Panc1 (cell line): Measurements from ENCODE around the gene DACH1. TPM values are rescaled to one million over a fixed set of nuclear protein-coding genes. Genes with fewer than 3 reads are reported as not detected.

Source experiments
- ATAC-seq: fragments of 200-7000 bp; cut with Tn5 transposase; 2 replicates; pipeline ENCODE4 v1.9.1; 2020; ENCODE audit warnings: mild to moderate bottlenecking, moderate library complexity
- BruUV-seq: library from RNA; stranded (reverse); fragments of 400-500 nt; replicated peaks from 2 replicates; lab custom pipeline; 2021; lab: Mats Ljungman, UMichigan
- CTCF ChIA-PET: fragments of 300-600 bp; sonication (Branson Sonifier 250); formaldehyde crosslinking; loops from one replicate; lab custom pipeline; 2022; ENCODE audit warnings: antibody characterized with exemption; lab: Charles Lee
- POLR2A ChIA-PET: fragments of 300-600 bp; sonication (Branson Sonifier 250); formaldehyde crosslinking; loops from one replicate; lab custom pipeline; 2022; ENCODE audit warnings: antibody characterized with exemption; lab: Charles Lee
- DNase-seq: peaks from one replicate; pipeline ENCODE4 v3.0.0-alpha.2; 2010; ENCODE audit warnings: low read depth, low spot score
- H3K27ac ChIP-seq: 2 replicates; pipeline ENCODE4 v1.5.1; 2011; ENCODE audit warnings: mild to moderate bottlenecking, low read length, inconsistent platforms
- H3K27me3 ChIP-seq: fragments of 200-500 bp; sonication (Bioruptor generic); 2 replicates; pipeline ENCODE4 v1.6.0; 2014; ENCODE audit warnings: low read length, inconsistent platforms; ENCODE audit not compliant: control insufficient read depth, insufficient read depth
- H3K36me3 ChIP-seq: fragments of 200-500 bp; sonication (Bioruptor generic); 2 replicates; pipeline ENCODE4 v1.5.1; 2014; ENCODE audit warnings: inconsistent platforms, mild to moderate bottlenecking, low read length, moderate library complexity; ENCODE audit not compliant: control insufficient read depth, insufficient read depth
- H3K4me1 ChIP-seq: 2 replicates; pipeline ENCODE4 v1.5.1; 2011; ENCODE audit warnings: inconsistent platforms, mild to moderate bottlenecking, low read length, moderate library complexity; ENCODE audit not compliant: control insufficient read depth, insufficient read depth
- H3K4me3 ChIP-seq, 2 experiments: 2 replicates each; pipeline ENCODE4 v1.5.1; 2011 to 2012; ENCODE audit warnings: low read depth in 2 of 2, low read length in 2 of 2, mild to moderate bottlenecking in 2 of 2, inconsistent platforms in 1 of 2, moderate library complexity in 1 of 2
- H3K9me3 ChIP-seq: fragments of 200-500 bp; sonication (Bioruptor generic); 2 replicates; pipeline ENCODE4 v1.5.1; 2014; ENCODE audit warnings: low read depth, mild to moderate bottlenecking, inconsistent platforms, low read length, moderate library complexity; ENCODE audit not compliant: control insufficient read depth, insufficient read depth
- POLR2AphosphoS5 ChIP-seq: IDR thresholded peaks from 2 replicates; pipeline ENCODE4 v1.6.1; 2012; ENCODE audit warnings: mild to moderate bottlenecking, low read depth, low read length, moderate library complexity
- REST ChIP-seq, 2 experiments: IDR thresholded peaks; 2 replicates each; pipeline ENCODE4 v1.6.1; 2011 to 2012; ENCODE audit warnings: low read depth in 2 of 2, control low read depth in 1 of 2, low read length in 1 of 2, mild to moderate bottlenecking in 1 of 2, moderate library complexity in 1 of 2; ENCODE audit not compliant: insufficient read depth in 1 of 2
- SIN3A ChIP-seq: IDR thresholded peaks from 2 replicates; pipeline ENCODE4 v1.6.1; 2012; ENCODE audit warnings: low read depth, mild to moderate bottlenecking, low read length, moderate library complexity, borderline replicate concordance; ENCODE audit not compliant: insufficient read depth
- TCF7L2 ChIP-seq: IDR thresholded peaks from 2 replicates; pipeline ENCODE4 v1.6.1; 2011; ENCODE audit warnings: mild to moderate bottlenecking, low read depth, low read length, inconsistent platforms
- in situ Hi-C: cut with HindIII; loops from 2 replicates; pipeline ENCODE4 v1.10.0; 2016; ENCODE audit warnings: low sequenced_read_pairs, low pct_unique_long_range_greater_than_20kb
- intact Hi-C: fragments of 100-400 bp; cut with micrococcal nuclease; formaldehyde crosslinking; loops from one replicate; pipeline ENCODE4 v1.10.0; 2022; ENCODE audit not compliant: unreplicated experiment
- total RNA-seq: library from RNA; stranded (reverse); gene quantifications from one replicate; pipeline ENCODE4 v1.2.1, GENCODE V29; 2021; ENCODE audit not compliant: unreplicated experiment
- TF ChIP-seq, protein P1 (sequence below): fragments of 450-650 bp; IDR thresholded peaks from 2 replicates; pipeline ENCODE4 v1.5.1; 2017; ENCODE audit warnings: mild to moderate bottlenecking

Gene DACH1
- total RNA-seq, 1 experiment from 2014 or later, result 0.54 TPM

GRCh38 chr13:71828564-71828963 is 38.4 kb downstream of the DACH1 start:
- TF ChIP-seq POLR2AphosphoS5 (no peak), REST (IDR thresholded peaks at IDR 0.05; ENCODE audit: insufficient read depth in 1 of 2, low read depth in 2 of 2, low read length in 1 of 2) (no peak), TCF7L2 (no peak), SIN3A (no peak)
- TF ChIP-seq, protein P1, sequence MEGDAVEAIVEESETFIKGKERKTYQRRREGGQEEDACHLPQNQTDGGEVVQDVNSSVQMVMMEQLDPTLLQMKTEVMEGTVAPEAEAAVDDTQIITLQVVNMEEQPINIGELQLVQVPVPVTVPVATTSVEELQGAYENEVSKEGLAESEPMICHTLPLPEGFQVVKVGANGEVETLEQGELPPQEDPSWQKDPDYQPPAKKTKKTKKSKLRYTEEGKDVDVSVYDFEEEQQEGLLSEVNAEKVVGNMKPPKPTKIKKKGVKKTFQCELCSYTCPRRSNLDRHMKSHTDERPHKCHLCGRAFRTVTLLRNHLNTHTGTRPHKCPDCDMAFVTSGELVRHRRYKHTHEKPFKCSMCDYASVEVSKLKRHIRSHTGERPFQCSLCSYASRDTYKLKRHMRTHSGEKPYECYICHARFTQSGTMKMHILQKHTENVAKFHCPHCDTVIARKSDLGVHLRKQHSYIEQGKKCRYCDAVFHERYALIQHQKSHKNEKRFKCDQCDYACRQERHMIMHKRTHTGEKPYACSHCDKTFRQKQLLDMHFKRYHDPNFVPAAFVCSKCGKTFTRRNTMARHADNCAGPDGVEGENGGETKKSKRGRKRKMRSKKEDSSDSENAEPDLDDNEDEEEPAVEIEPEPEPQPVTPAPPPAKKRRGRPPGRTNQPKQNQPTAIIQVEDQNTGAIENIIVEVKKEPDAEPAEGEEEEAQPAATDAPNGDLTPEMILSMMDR, result no peak
- H3K4me1 ChIP-seq, result no peaks in the 10 kb centered on the region
- DNase-seq, result no peak
- H3K4me3 ChIP-seq, result no peak overlapping the region
- intact Hi-C loops, result no loop called here
- no peak overlapping the region for H3K27ac ChIP-seq
- BruUV-seq, result no TSS peak
- H3K9me3 ChIP-seq, result no peaks in the 10 kb centered on the region
- no peak for ATAC-seq
- POLR2A ChIA-PET, result no interaction called here
- in situ Hi-C loops, result no loop called here
- H3K36me3 ChIP-seq, result no peaks in the 10 kb centered on the region
- H3K27me3 ChIP-seq, result no peaks in the 10 kb centered on the region
- CTCF ChIA-PET, result no interaction called here

DNA sequence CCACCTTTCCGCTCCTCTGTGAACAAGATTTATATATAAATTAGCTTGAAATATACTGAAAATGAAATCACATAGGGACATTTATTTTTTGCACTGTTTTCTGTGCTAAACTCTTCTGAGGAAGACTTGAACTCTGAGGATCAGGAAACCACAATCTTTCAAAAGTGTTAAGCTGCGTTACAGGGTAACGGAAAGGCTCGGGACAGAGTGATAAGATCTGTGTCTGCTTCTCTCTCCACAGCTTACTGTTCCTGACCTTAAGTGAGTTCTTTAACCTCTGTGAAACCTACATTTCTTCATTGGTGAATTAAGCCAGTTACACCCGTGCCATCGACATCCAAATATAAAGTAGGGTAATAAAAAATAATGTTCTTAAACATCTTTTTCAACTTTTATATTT is 38.9 kb downstream of the DACH1 start:
- DNase-seq (no peak), ATAC-seq (no peak)
- intact Hi-C loops (no loop called here), in situ Hi-C loops (no loop called here)
- no peaks in the 10 kb centered on the region for H3K36me3 ChIP-seq
- no peaks in the 10 kb centered on the region for H3K4me1 ChIP-seq
- H3K27ac ChIP-seq, result no peak overlapping the region
- no peaks in the 10 kb centered on the region for H3K27me3 ChIP-seq
- ChIA-PET CTCF (no interaction called here), POLR2A (no interaction called here)
- no TSS peak for BruUV-seq
- H3K4me3 ChIP-seq, result no peak overlapping the region
- H3K9me3 ChIP-seq, result no peaks in the 10 kb centered on the region
- TF ChIP-seq POLR2AphosphoS5, result no peak
- TF ChIP-seq, protein P1, result no peak
- no peak for TF ChIP-seq REST (IDR thresholded peaks at IDR 0.05; ENCODE audit: insufficient read depth in 1 of 2, low read depth in 2 of 2, low read length in 1 of 2)
- TF ChIP-seq TCF7L2, result no peak
- no peak for TF ChIP-seq SIN3A
